PC-3 (cell line): ENCODE data around the gene EFCC1. TPM values are rescaled to one million over a fixed set of nuclear protein-coding genes. Genes with fewer than 3 reads are reported as not detected.

Experiments used
- ATAC-seq: fragments of 200-7000 bp; cut with Tn5 transposase; 2 replicates; pipeline ENCODE4 v1.9.1; 2020; ENCODE audit warnings: mild to moderate bottlenecking, moderate library complexity
- BruUV-seq: library from RNA; stranded (reverse); fragments of 400-500 nt; replicated peaks from 2 replicates; lab custom pipeline; 2021; lab: Mats Ljungman, UMichigan
- CTCF ChIA-PET: fragments of 300-600 bp; sonication (Branson Sonifier 250); formaldehyde crosslinking; loops from one replicate; lab custom pipeline; 2022; ENCODE audit warnings: antibody characterized with exemption; lab: Charles Lee
- POLR2A ChIA-PET: fragments of 300-600 bp; sonication (Branson Sonifier 250); formaldehyde crosslinking; loops from one replicate; lab custom pipeline; 2022; ENCODE audit warnings: antibody characterized with exemption; ENCODE audit not compliant: unreplicated experiment; lab: Charles Lee
- DNase-seq: peaks from one replicate; pipeline ENCODE4 v3.0.0-alpha.2; 2015
- H2AFZ ChIP-seq: fragments of 300-600 bp; sonication (generic); 2 replicates; pipeline ENCODE4 v1.6.0; 2016; ENCODE audit warnings: antibody characterized with exemption, low read length
- H3F3A ChIP-seq: fragments of 300-600 bp; sonication (generic); one replicate; pipeline ENCODE4 v1.6.0; 2017; ENCODE audit warnings: antibody characterized with exemption, low read length, control low read depth, mild to moderate bottlenecking; ENCODE audit not compliant: unreplicated experiment
- H3K27ac ChIP-seq: fragments of 300-600 bp; sonication (generic); 2 replicates; pipeline ENCODE4 v1.5.1; 2016; ENCODE audit warnings: mild to moderate bottlenecking, low read length
- H3K27me3 ChIP-seq: fragments of 300-600 bp; sonication (generic); 2 replicates; pipeline ENCODE4 v1.6.1; 2016; ENCODE audit warnings: low read length, mixed read lengths
- H3K36me3 ChIP-seq: fragments of 300-600 bp; sonication (generic); 2 replicates; pipeline ENCODE4 v1.6.1; 2016; ENCODE audit warnings: low read depth, mixed run types, low read length, mixed read lengths
- H3K4me1 ChIP-seq: fragments of 300-600 bp; sonication (generic); 2 replicates; pipeline ENCODE4 v1.5.1; 2016; ENCODE audit warnings: low read length; ENCODE audit not compliant: insufficient read depth
- H3K4me2 ChIP-seq: fragments of 300-600 bp; sonication (generic); 2 replicates; pipeline ENCODE4 v1.6.0; 2016; ENCODE audit warnings: low read length
- H3K4me3 ChIP-seq: fragments of 300-600 bp; sonication (generic); 2 replicates; pipeline ENCODE4 v1.5.1; 2016; ENCODE audit warnings: mild to moderate bottlenecking, low read length, mixed read lengths
- H3K79me2 ChIP-seq: fragments of 300-600 bp; sonication (generic); 2 replicates; pipeline ENCODE4 v1.6.1; 2017; ENCODE audit warnings: low read length, mixed read lengths
- H3K9ac ChIP-seq: fragments of 300-600 bp; sonication (generic); 2 replicates; pipeline ENCODE4 v1.6.0; 2016; ENCODE audit warnings: mild to moderate bottlenecking, low read length
- H3K9me2 ChIP-seq: fragments of 300-600 bp; sonication (generic); replicated peaks from 2 replicates; pipeline ENCODE4 v1.6.1; 2016; ENCODE audit warnings: mixed run types, low read length, mixed read lengths
- H3K9me3 ChIP-seq: fragments of 300-600 bp; sonication (generic); 2 replicates; pipeline ENCODE4 v1.6.1; 2016; ENCODE audit warnings: low read length, mixed read lengths
- H4K20me1 ChIP-seq: fragments of 300-600 bp; sonication (generic); 2 replicates; pipeline ENCODE4 v1.6.1; 2016; ENCODE audit warnings: low read length, mixed read lengths
- EZH2 ChIP-seq: fragments of 300-600 bp; sonication (generic); IDR thresholded peaks from one replicate; pipeline ENCODE4 v1.6.1; 2017; ENCODE audit warnings: antibody characterized with exemption, mild to moderate bottlenecking, low read length; ENCODE audit not compliant: unreplicated experiment
- EZH2phosphoT487 ChIP-seq: fragments of 300-600 bp; sonication (generic); IDR thresholded peaks from 2 replicates; pipeline ENCODE4 v1.6.1; 2018; ENCODE audit warnings: mild to moderate bottlenecking, antibody characterized with exemption, low read length, borderline replicate concordance
- intact Hi-C: fragments of 100-400 bp; cut with micrococcal nuclease; formaldehyde crosslinking; loops from 2 replicates; pipeline ENCODE4 v1.9.0; 2023
- total RNA-seq: library from RNA; depleted of rRNA; stranded (reverse); fragments of >200 nt; gene quantifications from 2 replicates; pipeline ENCODE4 v1.2.3, GENCODE V29; 2014
- TF ChIP-seq, protein P1 (sequence below): fragments of 300-600 bp; sonication (generic); conservative IDR thresholded peaks from 2 replicates; pipeline ENCODE4 v1.5.1; 2017; ENCODE audit warnings: antibody characterized with exemption, low read depth, mild to moderate bottlenecking, low read length

The EFCC1 gene
- total RNA-seq, 1 experiment from 2014 or later: not detected

DNA sequence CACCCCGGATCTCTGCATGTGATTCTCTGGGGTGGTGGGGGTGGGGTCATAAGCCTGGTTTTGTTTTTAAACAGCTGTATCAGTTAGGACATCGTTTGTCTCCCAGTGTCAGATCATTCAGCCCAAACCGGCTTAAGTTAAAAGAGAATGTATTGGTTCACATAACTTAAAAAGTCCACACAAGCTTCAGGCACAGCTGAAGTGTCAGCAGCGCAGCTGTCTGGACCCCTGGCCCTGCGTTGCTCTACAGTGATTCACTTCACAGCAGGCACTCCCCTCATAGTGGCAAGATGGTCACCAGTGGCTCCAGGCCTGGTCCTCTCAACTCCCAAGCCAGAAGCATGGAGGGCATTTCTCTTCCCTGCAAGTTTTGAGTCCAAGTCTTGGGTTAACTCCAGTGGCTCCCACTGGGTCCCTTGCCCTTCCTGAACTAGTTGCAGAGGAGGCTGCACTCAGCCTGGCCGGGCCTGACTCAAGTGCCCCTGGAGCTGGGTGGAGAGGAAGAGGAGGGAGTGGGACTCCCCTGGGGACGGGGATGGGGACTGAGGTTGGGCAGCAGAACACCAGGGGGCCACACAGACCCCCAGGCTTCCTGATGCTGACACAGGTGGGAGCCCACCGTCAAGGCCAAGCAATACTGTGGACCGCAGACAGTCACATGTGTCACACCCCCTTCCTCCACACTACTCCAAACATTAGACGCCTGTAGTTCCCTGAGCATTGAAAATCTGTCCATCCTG is 30.5 kb downstream of the EFCC1 start:
- TF ChIP-seq EZH2phosphoT487 (no peak), EZH2 (no peak)
- TF ChIP-seq, protein P1, sequence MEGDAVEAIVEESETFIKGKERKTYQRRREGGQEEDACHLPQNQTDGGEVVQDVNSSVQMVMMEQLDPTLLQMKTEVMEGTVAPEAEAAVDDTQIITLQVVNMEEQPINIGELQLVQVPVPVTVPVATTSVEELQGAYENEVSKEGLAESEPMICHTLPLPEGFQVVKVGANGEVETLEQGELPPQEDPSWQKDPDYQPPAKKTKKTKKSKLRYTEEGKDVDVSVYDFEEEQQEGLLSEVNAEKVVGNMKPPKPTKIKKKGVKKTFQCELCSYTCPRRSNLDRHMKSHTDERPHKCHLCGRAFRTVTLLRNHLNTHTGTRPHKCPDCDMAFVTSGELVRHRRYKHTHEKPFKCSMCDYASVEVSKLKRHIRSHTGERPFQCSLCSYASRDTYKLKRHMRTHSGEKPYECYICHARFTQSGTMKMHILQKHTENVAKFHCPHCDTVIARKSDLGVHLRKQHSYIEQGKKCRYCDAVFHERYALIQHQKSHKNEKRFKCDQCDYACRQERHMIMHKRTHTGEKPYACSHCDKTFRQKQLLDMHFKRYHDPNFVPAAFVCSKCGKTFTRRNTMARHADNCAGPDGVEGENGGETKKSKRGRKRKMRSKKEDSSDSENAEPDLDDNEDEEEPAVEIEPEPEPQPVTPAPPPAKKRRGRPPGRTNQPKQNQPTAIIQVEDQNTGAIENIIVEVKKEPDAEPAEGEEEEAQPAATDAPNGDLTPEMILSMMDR: no peak
- Histone ChIP-seq H3K27me3 (no peaks in the 10 kb centered on the region), H3F3A (no peaks in the 10 kb centered on the region), H3K27ac (no peak overlapping the region), H3K4me3 (no peak overlapping the region), H2AFZ (no peak overlapping the region), H3K9ac (no peak overlapping the region), H3K9me3 (no peaks in the 10 kb centered on the region), H3K79me2 (no peaks in the 10 kb centered on the region), H3K36me3 (no peaks in the 10 kb centered on the region), H3K9me2 (no peaks in the 10 kb centered on the region), H3K4me2 (no peak overlapping the region), H3K4me1 (peaks cover 3% of the 10 kb centered on the region; the same call in 1 of the 2 replicates), H4K20me1 (no peaks in the 10 kb centered on the region)
- no peak for DNase-seq
- BruUV-seq: no TSS peak
- CTCF ChIA-PET: no interaction called here
- intact Hi-C loops: no loop called here
- POLR2A ChIA-PET: no interaction called here
- no peak for ATAC-seq

DNA sequence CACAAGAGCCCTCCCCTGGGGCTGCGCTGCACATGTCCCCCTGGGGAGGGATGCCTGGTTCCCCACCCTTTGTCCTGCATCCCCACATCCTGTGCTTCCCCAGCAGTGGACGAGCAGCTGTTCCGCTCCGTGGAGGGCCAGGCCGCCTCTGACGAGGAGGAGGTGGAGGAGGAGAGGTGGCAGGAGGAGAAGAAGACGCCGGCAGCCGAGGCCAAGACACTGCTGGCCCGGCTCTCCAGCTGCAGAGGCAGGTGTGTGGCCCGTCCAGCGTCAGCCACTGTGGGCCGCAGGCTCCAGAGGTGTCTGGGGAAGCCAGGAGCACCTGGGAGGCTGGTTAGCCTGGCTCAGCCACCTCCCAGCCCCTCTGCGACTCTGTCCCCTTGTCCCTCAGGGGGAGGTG is 31.6 kb downstream of the EFCC1 start:
- H3K4me3 ChIP-seq: no peak overlapping the region
- TF ChIP-seq EZH2phosphoT487: no peak
- TF ChIP-seq, protein P1: no peak
- no peak for TF ChIP-seq EZH2
- no peaks in the 10 kb centered on the region for H3K79me2 ChIP-seq
- no peaks in the 10 kb centered on the region for H3K36me3 ChIP-seq
- no peak overlapping the region for H3K27ac ChIP-seq
- H3K4me2 ChIP-seq: no peak overlapping the region
- intact Hi-C loops: no loop called here
- no peak for DNase-seq
- H4K20me1 ChIP-seq: no peaks in the 10 kb centered on the region
- no peaks in the 10 kb centered on the region for H3F3A ChIP-seq
- CTCF ChIA-PET: no interaction called here
- ATAC-seq: no peak
- H3K9me3 ChIP-seq: no peaks in the 10 kb centered on the region
- no peaks in the 10 kb centered on the region for H3K9me2 ChIP-seq
- H2AFZ ChIP-seq: no peak overlapping the region
- POLR2A ChIA-PET: no interaction called here
- H3K4me1 ChIP-seq: no peaks in the 10 kb centered on the region
- no peaks in the 10 kb centered on the region for H3K27me3 ChIP-seq
- H3K9ac ChIP-seq: no peak overlapping the region
- BruUV-seq: no TSS peak

DNA sequence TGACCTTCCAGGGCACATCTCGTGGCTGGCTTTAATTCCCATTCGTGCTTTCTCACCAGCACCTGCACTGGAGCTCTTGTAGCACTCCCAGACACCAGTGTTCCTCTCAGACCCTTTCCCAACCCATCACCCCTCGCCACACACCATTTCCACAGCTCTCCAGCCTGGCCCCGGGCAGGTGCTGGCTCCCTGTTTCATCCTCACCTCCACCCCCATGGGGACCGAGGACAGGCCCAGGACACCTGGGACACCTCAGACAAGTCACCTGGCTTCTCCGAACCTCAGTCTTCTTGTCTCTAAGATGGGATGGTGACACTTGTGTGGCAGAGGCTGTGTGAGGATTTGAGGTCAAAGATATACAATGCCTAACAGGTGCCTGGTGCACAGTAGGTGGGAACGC is 32.0 kb downstream of the EFCC1 start:
- no peaks in the 10 kb centered on the region for H4K20me1 ChIP-seq
- CTCF ChIA-PET: no interaction called here
- no TSS peak for BruUV-seq
- H3K27me3 ChIP-seq: no peaks in the 10 kb centered on the region
- ATAC-seq: no peak
- H3K36me3 ChIP-seq: no peaks in the 10 kb centered on the region
- no peaks in the 10 kb centered on the region for H3K9me3 ChIP-seq
- H3K4me1 ChIP-seq: no peaks in the 10 kb centered on the region
- intact Hi-C loops: no loop called here
- POLR2A ChIA-PET: no interaction called here
- no peaks in the 10 kb centered on the region for H3F3A ChIP-seq
- no peak overlapping the region for H3K9ac ChIP-seq
- DNase-seq: no peak
- H3K9me2 ChIP-seq: no peaks in the 10 kb centered on the region
- H3K79me2 ChIP-seq: no peaks in the 10 kb centered on the region
- no peak for TF ChIP-seq EZH2
- TF ChIP-seq, protein P1: no peak
- TF ChIP-seq EZH2phosphoT487: no peak
- H2AFZ ChIP-seq: no peak overlapping the region
- H3K4me3 ChIP-seq: no peak overlapping the region
- no peak overlapping the region for H3K4me2 ChIP-seq
- H3K27ac ChIP-seq: no peak overlapping the region
